A204.1 (cell line): Measurements from ENCODE around the gene JAKMIP1.
"Not testable (repeated sequence)": the region's sequence is repeated elsewhere in the genome, so short reads cannot be mapped to it uniquely, and the experiment has no call there.

Experiments
- FAIRE-seq: peaks from 2 replicates; lab custom pipeline; 2012; peaks lifted over from hg19 to GRCh38; lab: Jason Lieb, UNC

JAKMIP1 gene

GRCh38 chr4:6010789-6011188, 189.6 kb downstream of the JAKMIP1 start:
- FAIRE-seq: no peak

- FAIRE-seq: no peak
These were observed 190.9 kb downstream of the JAKMIP1 start for GRCh38 chr4:6009452-6009851.

GRCh38 chr4:6008766-6009385, 191.5 kb downstream of the JAKMIP1 start:
- FAIRE-seq: no peak

- no peak for FAIRE-seq
These were observed 192.2 kb downstream of the JAKMIP1 start for GRCh38 chr4:6008092-6008551.

- FAIRE-seq: no peak
These were observed 195.2 kb downstream of the JAKMIP1 start for GRCh38 chr4:6005175-6005574.

- FAIRE-seq: not testable (repeated sequence)
These were observed 196.9 kb downstream of the JAKMIP1 start for GRCh38 chr4:6003485-6003884.

GRCh38 chr4:6002926-6003325, 197.4 kb downstream of the JAKMIP1 start:
- no peak for FAIRE-seq

GRCh38 chr4:6002492-6002833, 197.9 kb downstream of the JAKMIP1 start:
- FAIRE-seq: no peak

- FAIRE-seq: no peak
These were observed 198.5 kb downstream of the JAKMIP1 start for GRCh38 chr4:6001680-6002491.

- FAIRE-seq: no peak
These were observed 200.5 kb downstream of the JAKMIP1 start for GRCh38 chr4:5999830-6000365.

- FAIRE-seq: no peak
These were observed 201.0 kb downstream of the JAKMIP1 start for GRCh38 chr4:5999356-5999755.

GRCh38 chr4:5998333-5998936, 201.9 kb downstream of the JAKMIP1 start:
- no peak for FAIRE-seq

- no peak for FAIRE-seq
These were observed 203.7 kb downstream of the JAKMIP1 start for GRCh38 chr4:5996641-5997040.

- FAIRE-seq: no peak
These were observed 204.3 kb downstream of the JAKMIP1 start for GRCh38 chr4:5995901-5996623.

- no peak for FAIRE-seq
These were observed 206.2 kb downstream of the JAKMIP1 start for GRCh38 chr4:5993876-5994811.

- not testable (repeated sequence) for FAIRE-seq
These were observed 207.0 kb downstream of the JAKMIP1 start for GRCh38 chr4:5993346-5993745.

- no peak for FAIRE-seq
These were observed 207.5 kb downstream of the JAKMIP1 start for GRCh38 chr4:5992828-5993321.

- no peak for FAIRE-seq
These were observed 208.1 kb downstream of the JAKMIP1 start for GRCh38 chr4:5992171-5992827.

- FAIRE-seq: no peak
These were observed 208.9 kb downstream of the JAKMIP1 start for GRCh38 chr4:5991405-5991804.

- FAIRE-seq: no peak
These were observed 209.7 kb downstream of the JAKMIP1 start for GRCh38 chr4:5990446-5991160.
